Naive thymus-derived CD4-positive, alpha-beta T cell (primary cell): Measurements from ENCODE around the gene ITGB4. TPM values are rescaled to one million over a fixed set of nuclear protein-coding genes. Genes with fewer than 3 reads are reported as not detected.

Source experiments
- ATAC-seq: fragments of 150-1000 bp; cut with Tn5 transposase; 2 replicates; pipeline ENCODE4 v1.10.0; 2021; ENCODE audit warnings: mild to moderate bottlenecking, moderate library complexity
- CTCF ChIA-PET: fragments of 350-600 bp; sonication (Branson Sonifier 250); formaldehyde crosslinking; loops from one replicate; lab custom pipeline; 2021; ENCODE audit warnings: antibody characterized with exemption; lab: Charles Lee
- POLR2A ChIA-PET: fragments of 350-600 bp; sonication (Branson Sonifier 250); formaldehyde crosslinking; loops from one replicate; lab custom pipeline; 2021; ENCODE audit warnings: antibody characterized with exemption, inconsistent platforms; lab: Charles Lee
- DNase-seq, 9 donors: peaks; one replicate each; pipeline versions ENCODE4 v3.0.0 to v3.0.0-alpha.2; 2020 to 2022; ENCODE audit warnings: mixed read lengths in 1 of 9
- H3K27ac ChIP-seq: one replicate; pipeline ENCODE4 v1.7.0; 2013; ENCODE audit warnings: mild to moderate bottlenecking, low read depth, low read length, moderate library complexity
- H3K27me3 ChIP-seq, 2 donors: one replicate each; pipeline ENCODE4 v1.7.0; 2013; ENCODE audit warnings: low read length in 2 of 2, mild to moderate bottlenecking in 2 of 2, moderate library complexity in 2 of 2; ENCODE audit not compliant: control insufficient read depth in 2 of 2, insufficient read depth in 2 of 2
- H3K36me3 ChIP-seq, 3 experiments: 1 replicate in 2 of 3; 2 replicates in 1 of 3; pipeline ENCODE4 v1.7.0; 2013; ENCODE audit warnings: low read length in 3 of 3, mild to moderate bottlenecking in 3 of 3, moderate library complexity in 1 of 3; ENCODE audit not compliant: insufficient read depth in 3 of 3, control insufficient read depth in 2 of 3
- H3K4me1 ChIP-seq, 2 donors: one replicate each; pipeline ENCODE4 v1.7.0; 2013; ENCODE audit warnings: low read length in 2 of 2, mild to moderate bottlenecking in 2 of 2, moderate library complexity in 1 of 2; ENCODE audit not compliant: control insufficient read depth in 2 of 2, insufficient read depth in 2 of 2
- H3K4me3 ChIP-seq: 2 replicates; pipeline ENCODE4 v1.7.0; 2013; ENCODE audit warnings: mild to moderate bottlenecking, low read length
- H3K9me3 ChIP-seq, 3 experiments: 1 replicate in 2 of 3; 2 replicates in 1 of 3; pipeline ENCODE4 v1.7.0; 2013; ENCODE audit warnings: low read length in 3 of 3; ENCODE audit not compliant: control insufficient read depth in 2 of 3
- H3K27ac Mint-ChIP-seq, 9 donors: one replicate each; pipeline ENCODE4 v1.8.0; 2020 to 2022; ENCODE audit warnings: mixed read lengths in 9 of 9, mild to moderate bottlenecking in 8 of 9, moderate library complexity in 5 of 9, inconsistent platforms in 2 of 9
- H3K27me3 Mint-ChIP-seq, 5 donors: one replicate each; pipeline ENCODE4 v1.8.0; 2021 to 2022; ENCODE audit warnings: mixed read lengths in 5 of 5, mild to moderate bottlenecking in 1 of 5
- H3K36me3 Mint-ChIP-seq, 5 donors: one replicate each; pipeline ENCODE4 v1.8.0; 2020 to 2022; ENCODE audit warnings: mixed read lengths in 5 of 5, mild to moderate bottlenecking in 3 of 5, inconsistent platforms in 1 of 5
- H3K4me1 Mint-ChIP-seq, 7 donors: one replicate each; pipeline ENCODE4 v1.8.0; 2020 to 2022; ENCODE audit warnings: mixed read lengths in 7 of 7, mild to moderate bottlenecking in 3 of 7, inconsistent platforms in 1 of 7
- H3K4me3 Mint-ChIP-seq, 10 donors: one replicate each; pipeline ENCODE4 v1.8.0; 2020 to 2022; ENCODE audit warnings: mild to moderate bottlenecking in 10 of 10, mixed read lengths in 10 of 10, moderate library complexity in 6 of 10, inconsistent platforms in 2 of 10
- H3K9me3 Mint-ChIP-seq, 11 donors: one replicate each; pipeline ENCODE4 v1.8.0; 2020 to 2022; ENCODE audit warnings: mixed read lengths in 11 of 11, mild to moderate bottlenecking in 4 of 11, inconsistent platforms in 1 of 11, moderate library complexity in 1 of 11
- intact Hi-C, 2 donors: fragments of 100-400 bp; cut with micrococcal nuclease; formaldehyde crosslinking; loops; one replicate each; pipeline ENCODE4 v1.15.1; 2023
- polyA plus RNA-seq, 2 donors: library from polyadenylated mRNA; unstranded; fragments of 300-500 nt; fragmentation: Illumina TruSeq; gene quantifications; one replicate each; pipeline ENCODE4 v1.2.3, GENCODE V29; 2021
- total RNA-seq, 6 experiments: library from RNA in 5 of 6; stranded (reverse) in 5 of 6; gene quantifications; 1 replicate in 5 of 6; 2 replicates in 1 of 6; pipeline ENCODE4 v1.2.3 and lab custom pipeline; 2021 to 2026

Gene ITGB4
- total and polyA plus RNA-seq, 7 experiments from 2014 or later = 0.09 to 1.8 (median 0.77) TPM

GRCh38 chr17:75762513-75763268 is 41.4 kb downstream of the ITGB4 start:
- H3K4me3 Mint-ChIP-seq = peak overlapping the region in 6 of 10 donors; percentile 9 to 77 (median 42)
- Histone ChIP-seq H3K27ac (no peak overlapping the region), H3K27me3 (no peaks in the 10 kb centered on the region), H3K36me3 (peaks cover 0 to 9% (median 3%) of the 10 kb centered on the region in 3 experiments), H3K4me3 (no peak overlapping the region), H3K9me3 (no peaks in the 10 kb centered on the region), H3K4me1 (peaks cover 11% of the 10 kb centered on the region in 2 donors)
- peak overlapping the region in 3 of 9 donors; percentile 32 to 46 (median 32) for H3K27ac Mint-ChIP-seq
- POLR2A ChIA-PET = interaction anchor here (1.3 to 13.2 kb wide), 6 partner anchors 9 to 113 kb away, joined by 3 to 244 read pairs (median 12); partner anchors contain the start of genes UNK and WBP2
- no peaks in the 10 kb centered on the region for H3K27me3 Mint-ChIP-seq
- H3K36me3 Mint-ChIP-seq = no peaks in the 10 kb centered on the region
- ATAC-seq = no peak
- H3K9me3 Mint-ChIP-seq = no peaks in the 10 kb centered on the region
- H3K4me1 Mint-ChIP-seq = peaks cover 0 to 21% (median 10%) of the 10 kb centered on the region in 7 donors
- intact Hi-C loops = no loop called here
- CTCF ChIA-PET = interaction anchor here (0.5 to 3.1 kb wide), 12 partner anchors 9 to 413 kb away, joined by 3 to 21 read pairs (median 4); partner anchors contain the start of genes TRIM65, UNK and WBP2
- no peak for DNase-seq

- intact Hi-C loops = no loop called here
- Histone ChIP-seq H3K9me3 (no peaks in the 10 kb centered on the region), H3K36me3 (peaks cover 0 to 4% (median 3%) of the 10 kb centered on the region in 3 experiments), H3K4me1 (peaks cover 11% of the 10 kb centered on the region in 2 donors), H3K4me3 (no peak overlapping the region), H3K27me3 (no peaks in the 10 kb centered on the region), H3K27ac (no peak overlapping the region)
- ChIA-PET POLR2A (interaction anchor here (1.3 to 13.2 kb wide), 5 partner anchors 9 to 113 kb away, joined by 3 to 244 read pairs (median 18); partner anchors contain the start of genes UNK and WBP2), CTCF (interaction anchor here (0.5 to 3.1 kb wide), 7 partner anchors 9 to 753 kb away, joined by 3 to 21 read pairs (median 4); partner anchors contain the start of genes UNK and WBP2)
- no peaks in the 10 kb centered on the region for H3K9me3 Mint-ChIP-seq
- ATAC-seq (no peak), DNase-seq (no peak)
- peak overlapping the region in 5 of 10 donors; percentile 9 to 77 (median 40) for H3K4me3 Mint-ChIP-seq
- peaks cover 0 to 21% (median 10%) of the 10 kb centered on the region in 7 donors for H3K4me1 Mint-ChIP-seq
- H3K36me3 Mint-ChIP-seq = no peaks in the 10 kb centered on the region
- peak overlapping the region in 2 of 9 donors; percentile 32 to 46 for H3K27ac Mint-ChIP-seq
- H3K27me3 Mint-ChIP-seq = no peaks in the 10 kb centered on the region
Measured at GRCh38 chr17:75763269-75763607, 42.0 kb downstream of the ITGB4 start.

- POLR2A ChIA-PET = interaction anchor here (0.6 to 13.2 kb wide), 12 partner anchors 8 to 452 kb away, joined by 3 to 244 read pairs (median 4); partner anchors contain the start of genes RECQL5, SAP30BP, TRIM65 and UNC13D
- DNase-seq (no peak), ATAC-seq (no peak)
- intact Hi-C loops = loop anchor here (1.0 to 2.0 kb wide), 3 partner anchors 20 to 63 kb away; partner anchors contain the start of gene UNK (in 2 of the 2)
- CTCF ChIA-PET = interaction anchor here (0.5 to 3.1 kb wide), 11 partner anchors 10 to 752 kb away, joined by 3 to 21 read pairs (median 8); partner anchors contain the start of genes SMIM5 and UNK
- H3K36me3 ChIP-seq = peaks cover 0 to 3% (median 1%) of the 10 kb centered on the region in 3 experiments
- peak overlapping the region; percentile 71 for H3K4me3 ChIP-seq
- no peaks in the 10 kb centered on the region for H3K9me3 Mint-ChIP-seq
- H3K4me1 Mint-ChIP-seq = peaks cover 0 to 21% (median 10%) of the 10 kb centered on the region in 7 donors
- no peaks in the 10 kb centered on the region for H3K27me3 ChIP-seq
- H3K27me3 Mint-ChIP-seq = no peaks in the 10 kb centered on the region
- peak overlapping the region; percentile 67 for H3K27ac ChIP-seq
- H3K27ac Mint-ChIP-seq = peak overlapping the region in 4 of 9 donors; percentile 36 to 82 (median 70)
- H3K4me1 ChIP-seq = peaks cover 11% of the 10 kb centered on the region in 2 donors
- peak overlapping the region; percentile 62 to 84 (median 75) for H3K4me3 Mint-ChIP-seq
- no peaks in the 10 kb centered on the region for H3K36me3 Mint-ChIP-seq
- no peaks in the 10 kb centered on the region for H3K9me3 ChIP-seq
Measured at GRCh38 chr17:75763613-75764416, 42.6 kb downstream of the ITGB4 start.

- ChIA-PET POLR2A (interaction anchor here (0.6 to 13.2 kb wide), 15 partner anchors 9 to 452 kb away, joined by 3 to 244 read pairs (median 4); partner anchors contain the start of genes RECQL5, SAP30BP, TRIM65 and UNC13D), CTCF (interaction anchor here (1.0 to 3.1 kb wide), 9 partner anchors 10 to 131 kb away, joined by 3 to 21 read pairs (median 8); partner anchors contain the start of genes SMIM5 and UNK)
- Histone ChIP-seq H3K4me1 (peaks cover 11% of the 10 kb centered on the region in 2 donors), H3K27ac (peak overlapping the region; percentile 67), H3K9me3 (no peaks in the 10 kb centered on the region), H3K4me3 (peak overlapping the region; percentile 71), H3K27me3 (no peaks in the 10 kb centered on the region), H3K36me3 (peaks cover 0 to 3% (median 0%) of the 10 kb centered on the region in 3 experiments)
- H3K36me3 Mint-ChIP-seq = no peaks in the 10 kb centered on the region
- ATAC-seq (no peak), DNase-seq (no peak)
- no peaks in the 10 kb centered on the region for H3K27me3 Mint-ChIP-seq
- peaks cover 0 to 21% (median 10%) of the 10 kb centered on the region in 7 donors for H3K4me1 Mint-ChIP-seq
- H3K4me3 Mint-ChIP-seq = peak overlapping the region; percentile 62 to 84 (median 75)
- no peaks in the 10 kb centered on the region for H3K9me3 Mint-ChIP-seq
- intact Hi-C loops = loop anchor here (1.0 to 2.0 kb wide), 3 partner anchors 20 to 63 kb away; partner anchors contain the start of gene UNK (in 2 of the 2)
- H3K27ac Mint-ChIP-seq = peak overlapping the region in 6 of 9 donors; percentile 36 to 87 (median 70)
Measured at GRCh38 chr17:75764417-75764710, 43.1 kb downstream of the ITGB4 start.

GRCh38 chr17:75764711-75765421 is 43.6 kb downstream of the ITGB4 start, which contains the start of gene GALK1:
TSS of gene GALK1 (minus strand) at chr17:75765192. CDS start at chr17:75765136, 56 bp downstream.
- peak within 1 kb of the TSS; percentile 62 to 84 (median 75) for H3K4me3 Mint-ChIP-seq
- Histone ChIP-seq H3K36me3 (no peaks in the 10 kb centered on the region), H3K27me3 (no peaks in the 10 kb centered on the region), H3K27ac (peak within 1 kb of the TSS; percentile 67), H3K9me3 (no peaks in the 10 kb centered on the region), H3K4me1 (peaks cover 11% of the 10 kb centered on the region in 2 donors), H3K4me3 (peak within 1 kb of the TSS; percentile 71)
- ChIA-PET POLR2A (interaction anchor here (0.6 to 13.2 kb wide), 17 partner anchors 9 to 132 kb away, joined by 3 to 244 read pairs (median 4); partner anchors contain the start of genes RECQL5, SAP30BP, TRIM65 and UNC13D), CTCF (interaction anchor here (0.6 to 3.1 kb wide), 13 partner anchors 11 to 182 kb away, joined by 3 to 21 read pairs (median 8); partner anchors contain the start of genes SMIM5, TRIM65 and UNK)
- peak within 1 kb of the TSS; percentile 32 to 87 (median 70) for H3K27ac Mint-ChIP-seq
- H3K4me1 Mint-ChIP-seq = peaks cover 0 to 21% (median 10%) of the 10 kb centered on the region in 7 donors
- H3K36me3 Mint-ChIP-seq = no peaks in the 10 kb centered on the region
- H3K27me3 Mint-ChIP-seq = no peaks in the 10 kb centered on the region
- no peaks in the 10 kb centered on the region for H3K9me3 Mint-ChIP-seq
- ATAC-seq (peak; percentile 97), DNase-seq (peak; percentile 56 to 78 (median 67))
- intact Hi-C loops = loop anchor here (1.0 to 2.0 kb wide), 7 partner anchors 12 to 131 kb away; partner anchors contain the start of genes UNK (in 2 of the 2) and TRIM65 (in 1 of the 2)
